Stimulated activated CD8-positive, alpha-beta memory T cell treated with anti-CD3 and anti-CD28 coated beads, Interleukin-7, amount 100 ng/mL, for 4 hours (primary cell): ENCODE data around the gene SLC5A2.

Experiments used
- DNase-seq, 2 donors: peaks; one replicate each; pipeline ENCODE4 v3.0.0-alpha.2; 2020; ENCODE audit warnings: low read depth in 2 of 2

Gene SLC5A2

DNA sequence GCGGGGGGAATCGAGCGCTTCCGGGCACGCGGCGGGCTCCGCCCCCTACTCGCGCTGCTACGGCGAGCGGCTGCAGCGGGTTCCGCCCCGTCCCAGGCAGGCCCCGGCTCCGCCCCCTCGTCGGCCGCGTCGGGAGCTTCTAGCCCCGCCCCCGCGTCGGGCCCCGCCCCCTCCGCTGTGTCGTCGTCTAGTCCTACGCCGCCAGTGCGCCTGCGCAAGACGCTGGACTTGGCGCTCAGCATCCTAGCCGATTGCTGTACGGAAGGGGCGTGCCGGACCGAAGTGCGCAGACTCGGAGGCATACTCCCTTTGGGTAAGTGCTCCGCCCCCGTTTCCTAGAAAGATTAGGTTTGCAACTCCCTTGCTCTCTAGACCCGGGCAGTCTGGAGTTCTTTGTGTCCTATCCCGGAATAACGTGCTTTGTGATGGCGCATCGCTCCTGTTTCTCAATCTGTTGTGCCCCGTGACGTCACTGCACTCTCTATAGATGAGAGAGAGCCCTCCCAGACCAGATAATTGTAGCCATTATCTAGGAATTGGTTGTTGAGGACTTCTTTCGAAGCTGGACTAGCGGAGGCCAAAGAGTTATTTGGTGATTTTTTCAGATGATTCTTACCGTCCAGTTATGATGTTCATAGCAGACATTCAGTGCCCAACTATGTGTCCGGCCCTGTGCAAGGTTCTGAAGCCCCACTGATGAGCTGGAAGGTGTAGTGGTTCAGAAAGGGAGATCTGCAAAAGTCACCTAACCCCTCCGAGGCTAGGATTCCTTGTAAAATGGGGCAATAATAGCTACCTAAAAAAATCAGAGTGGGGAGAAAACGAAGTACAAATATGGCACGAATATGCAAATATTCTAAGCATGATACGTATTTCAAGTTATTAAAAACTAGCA lies 23.0 kb upstream of the SLC5A2 start:
- peak; percentile 100 for DNase-seq

DNA sequence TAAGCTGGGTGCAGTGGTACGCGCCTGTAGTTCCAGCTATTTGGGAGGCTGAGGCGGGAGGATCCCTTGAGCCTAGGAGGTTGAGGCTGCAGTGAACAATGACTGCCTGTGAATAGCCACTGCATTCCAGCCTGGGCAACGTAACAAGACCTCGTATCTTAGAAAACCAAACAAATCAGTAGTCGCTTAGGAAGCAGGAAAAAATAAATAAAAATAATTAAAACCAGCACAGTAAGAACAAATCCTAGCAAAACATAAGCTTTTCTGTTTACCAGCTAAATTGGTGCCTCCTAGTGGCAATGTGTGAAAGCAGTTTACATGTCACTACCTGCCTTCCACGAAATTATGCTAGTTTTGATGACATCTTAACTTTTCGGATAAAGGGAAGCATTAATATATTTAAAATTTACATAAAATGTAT lies 22.3 kb upstream of the SLC5A2 start:
- DNase-seq, result no peak

DNA sequence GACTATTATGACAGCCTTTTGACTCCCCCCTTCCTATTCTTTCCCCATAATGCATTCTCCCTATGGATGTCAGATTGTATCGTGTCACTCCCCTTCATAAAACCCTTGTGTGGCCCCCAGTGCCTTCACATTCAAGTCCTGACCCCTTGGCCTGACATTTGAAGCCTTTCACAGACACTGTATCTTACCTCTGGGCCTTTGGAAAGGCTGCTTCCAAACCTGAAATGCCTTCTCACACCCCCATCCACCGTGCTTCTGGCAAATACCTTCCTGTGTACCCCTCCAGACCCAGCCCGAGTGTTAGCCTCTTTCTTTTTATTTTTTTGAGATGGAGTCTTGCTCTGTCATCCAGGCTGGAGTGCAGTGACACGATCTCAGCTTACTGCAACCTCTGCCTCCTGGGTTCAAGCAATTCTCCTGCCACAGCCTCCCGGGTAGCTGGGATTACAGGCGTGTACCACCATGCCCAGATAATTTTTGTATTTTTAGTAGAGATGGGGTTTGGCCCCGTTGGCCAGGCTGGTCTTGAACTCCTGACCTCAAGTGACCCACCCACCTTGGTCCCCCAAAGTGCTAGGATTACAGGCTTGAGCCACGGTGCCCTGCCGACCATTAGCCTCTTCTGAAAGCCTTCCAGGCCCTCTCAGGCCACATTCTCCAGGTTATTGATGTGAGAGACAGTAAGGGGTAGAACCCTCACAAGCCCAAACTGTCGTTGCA lies 21.6 kb upstream of the SLC5A2 start:
- DNase-seq, result no peak

DNA sequence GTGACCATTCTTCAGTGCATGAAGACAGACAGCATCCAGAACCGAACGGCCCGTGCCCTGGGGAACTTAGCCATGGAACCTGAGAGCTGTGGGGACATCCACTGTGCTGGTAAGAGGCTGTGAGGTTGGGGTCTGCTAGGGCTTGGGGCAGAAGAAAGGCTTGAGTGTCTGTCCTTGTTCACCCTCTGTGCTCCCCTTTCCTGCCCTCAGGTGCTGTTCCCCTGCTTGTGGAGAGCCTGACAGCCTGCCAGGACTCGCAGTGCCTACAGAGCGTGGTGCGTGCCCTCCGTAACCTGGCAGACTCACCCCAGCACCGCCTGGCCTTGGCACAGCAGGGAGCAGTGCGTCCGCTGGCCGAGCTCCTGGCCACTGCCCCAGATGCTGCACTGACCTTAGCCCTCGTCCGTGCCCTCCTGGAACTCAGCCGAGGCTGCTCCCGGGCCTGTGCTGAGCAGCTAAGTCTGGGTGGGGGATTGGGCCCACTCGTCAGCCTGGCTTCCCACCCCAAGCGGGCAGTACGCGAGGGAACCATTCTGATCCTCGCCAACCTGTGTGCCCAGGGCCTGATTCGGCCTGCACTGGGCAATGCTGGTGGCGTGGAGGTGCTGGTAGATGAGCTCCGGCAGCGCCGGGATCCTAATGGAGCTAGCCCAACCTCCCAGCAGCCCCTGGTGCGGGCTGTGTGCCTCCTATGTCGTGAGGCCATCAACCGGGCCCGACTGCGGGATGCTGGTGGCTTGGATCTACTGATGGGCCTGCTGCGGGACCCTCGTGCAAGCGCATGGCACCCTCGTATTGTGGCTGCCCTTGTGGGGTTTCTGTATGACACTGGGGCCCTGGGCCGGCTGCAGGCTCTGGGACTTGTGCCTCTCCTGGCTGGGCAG lies 20.8 kb upstream of the SLC5A2 start:
- DNase-seq, result no peak

DNA sequence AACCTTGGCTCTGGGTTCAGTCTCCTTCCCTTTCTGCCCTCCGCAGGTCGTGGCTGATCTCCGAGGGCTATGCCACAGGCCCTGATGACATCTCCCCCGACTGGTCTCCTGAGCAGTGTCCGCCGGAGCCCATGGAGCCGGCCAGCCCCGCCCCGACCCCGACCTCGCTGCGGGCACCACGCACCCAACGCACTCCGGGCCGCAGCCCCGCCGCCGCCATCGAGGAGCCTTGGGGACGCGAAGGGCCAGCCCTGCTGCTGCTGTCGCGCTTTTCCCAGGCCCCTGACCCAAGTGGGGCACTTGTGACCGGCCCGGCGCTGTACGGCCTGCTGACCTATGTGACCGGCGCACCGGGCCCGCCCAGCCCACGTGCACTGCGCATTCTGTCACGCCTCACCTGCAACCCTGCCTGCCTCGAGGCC lies 18.6 kb upstream of the SLC5A2 start:
- no peak for DNase-seq

DNA sequence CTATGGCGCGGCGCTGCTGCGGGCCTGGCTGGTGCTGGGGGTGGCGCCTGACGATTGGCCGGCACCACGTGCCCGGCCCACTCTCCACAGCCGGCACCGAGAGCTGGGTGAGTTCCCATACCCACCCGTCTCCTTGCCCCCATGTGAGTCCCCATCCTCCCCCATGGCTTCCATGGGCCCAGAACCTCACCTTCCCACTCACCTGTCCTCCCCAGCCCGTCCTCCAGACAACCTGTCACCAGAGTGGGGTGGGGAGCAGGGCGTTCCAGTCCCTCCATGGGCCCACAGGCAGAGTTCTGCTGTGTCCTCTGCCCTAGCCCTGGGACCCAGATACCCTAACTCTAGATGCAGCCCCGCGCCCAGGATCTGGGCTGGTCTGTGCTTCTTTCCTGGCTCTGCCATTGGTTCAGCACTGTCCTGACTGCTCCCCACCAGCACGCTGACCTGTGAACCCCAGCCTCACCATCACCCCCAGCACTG lies 18.1 kb upstream of the SLC5A2 start:
- DNase-seq, result no peak

DNA sequence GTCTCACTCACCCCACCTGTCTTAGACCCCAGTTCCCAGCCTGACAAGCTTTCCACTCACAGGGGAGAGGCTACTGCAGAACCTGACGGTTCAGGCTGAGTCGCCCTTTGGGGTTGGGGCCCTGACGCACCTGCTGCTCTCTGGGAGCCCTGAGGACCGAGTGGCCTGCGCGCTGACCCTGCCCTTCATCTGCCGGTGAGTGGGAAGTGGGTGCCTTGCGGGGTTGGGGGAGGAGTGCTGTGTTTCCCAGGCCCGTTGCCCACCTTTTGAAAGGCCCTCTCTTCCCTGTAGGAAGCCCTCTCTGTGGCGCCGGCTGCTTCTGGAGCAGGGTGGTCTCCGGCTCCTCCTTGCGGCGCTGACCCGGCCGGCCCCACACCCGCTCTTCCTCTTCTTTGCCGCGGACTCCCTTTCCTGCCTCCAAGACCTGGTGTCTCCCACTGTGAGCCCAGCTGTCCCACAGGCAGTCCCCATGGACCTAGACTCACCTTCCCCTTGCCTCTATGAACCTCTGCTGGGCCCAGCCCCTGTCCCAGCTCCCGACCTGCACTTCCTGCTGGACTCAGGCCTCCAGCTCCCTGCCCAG lies 17.0 kb upstream of the SLC5A2 start:
- no peak for DNase-seq

DNA sequence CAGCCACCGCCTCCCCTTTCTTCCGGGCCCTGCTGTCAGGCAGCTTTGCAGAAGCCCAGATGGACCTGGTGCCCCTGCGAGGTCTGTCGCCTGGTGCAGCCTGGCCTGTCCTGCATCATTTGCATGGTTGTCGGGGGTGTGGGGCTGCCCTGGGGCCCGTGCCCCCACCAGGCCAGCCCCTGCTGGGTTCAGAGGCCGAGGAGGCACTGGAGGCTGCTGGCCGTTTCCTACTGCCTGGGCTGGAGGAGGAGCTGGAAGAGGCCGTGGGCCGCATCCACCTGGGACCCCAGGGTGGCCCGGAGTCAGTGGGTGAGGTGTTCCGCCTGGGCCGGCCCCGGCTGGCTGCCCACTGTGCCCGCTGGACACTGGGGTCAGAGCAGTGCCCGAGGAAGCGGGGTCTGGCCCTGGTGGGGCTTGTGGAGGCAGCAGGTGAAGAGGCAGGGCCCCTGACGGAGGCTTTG lies 16.5 kb upstream of the SLC5A2 start:
- DNase-seq, result no peak

DNA sequence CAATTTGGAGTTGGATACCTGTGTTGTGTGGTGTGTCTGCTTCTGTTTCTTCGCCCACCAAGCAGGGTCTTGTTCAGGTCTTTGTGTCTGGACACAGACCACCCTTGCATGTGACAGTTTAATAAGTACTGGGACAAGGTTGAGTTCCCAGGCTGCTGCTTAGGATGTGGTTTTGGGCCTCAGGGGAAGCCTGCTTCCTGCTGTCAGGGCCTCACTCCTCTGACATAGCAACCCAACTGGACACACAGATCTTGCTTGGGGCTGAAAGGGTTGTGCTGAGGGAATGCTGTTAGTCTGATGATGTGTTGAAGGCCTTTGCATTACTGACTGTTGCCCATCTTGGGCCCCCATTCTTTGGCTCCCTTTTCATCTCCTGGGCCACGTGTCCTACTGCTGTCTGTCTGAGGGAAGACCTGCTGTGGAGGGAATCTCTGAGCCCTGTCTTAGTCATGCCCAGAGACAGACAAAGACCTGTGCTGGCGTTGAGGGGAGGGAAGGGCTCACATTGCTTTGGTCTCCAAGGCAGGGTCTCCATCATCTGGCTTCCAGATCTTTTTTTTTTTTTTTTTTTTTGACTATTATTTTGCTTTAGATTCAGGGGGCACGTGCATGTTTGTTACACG lies 15.7 kb upstream of the SLC5A2 start:
- no peak for DNase-seq

DNA sequence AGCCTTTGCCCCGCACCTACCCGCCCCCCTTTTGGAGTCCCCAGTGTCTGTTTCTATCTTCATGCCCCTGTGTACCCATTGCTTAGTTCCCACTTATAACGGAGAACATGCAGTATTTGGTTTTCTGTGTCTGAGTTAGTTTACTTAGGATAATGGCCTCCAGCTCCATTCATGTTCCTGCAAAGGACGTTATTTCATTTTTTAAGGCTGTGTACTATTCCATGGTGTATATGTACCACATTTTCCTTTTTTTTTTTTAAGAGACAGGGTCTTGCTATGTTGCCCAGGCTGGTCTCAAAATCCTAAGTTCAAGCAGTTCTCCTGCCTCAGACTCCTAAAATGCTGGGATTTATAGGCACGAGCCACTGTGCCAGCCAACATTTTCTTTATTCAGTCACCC lies 15.1 kb upstream of the SLC5A2 start:
- no peak for DNase-seq

DNA sequence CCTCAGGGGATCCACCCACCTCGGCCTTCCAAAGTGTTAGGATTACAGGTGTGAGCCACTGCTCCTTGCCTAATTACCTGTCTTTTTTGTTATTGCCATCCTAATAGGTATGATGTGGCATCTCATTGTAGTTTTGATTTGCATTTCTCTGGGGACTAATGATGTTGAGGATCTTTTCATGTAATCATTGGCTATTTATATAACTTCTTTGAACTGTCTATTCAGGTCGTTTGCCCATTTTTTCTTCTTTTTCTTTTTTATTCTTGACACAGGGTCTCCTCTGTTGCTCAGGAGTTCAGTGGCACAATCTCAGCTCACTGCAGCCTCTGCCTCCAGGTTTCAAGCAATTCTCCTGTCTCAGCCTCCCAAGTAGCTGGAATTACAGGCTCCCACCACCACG lies 12.3 kb upstream of the SLC5A2 start:
- DNase-seq, result no peak

DNA sequence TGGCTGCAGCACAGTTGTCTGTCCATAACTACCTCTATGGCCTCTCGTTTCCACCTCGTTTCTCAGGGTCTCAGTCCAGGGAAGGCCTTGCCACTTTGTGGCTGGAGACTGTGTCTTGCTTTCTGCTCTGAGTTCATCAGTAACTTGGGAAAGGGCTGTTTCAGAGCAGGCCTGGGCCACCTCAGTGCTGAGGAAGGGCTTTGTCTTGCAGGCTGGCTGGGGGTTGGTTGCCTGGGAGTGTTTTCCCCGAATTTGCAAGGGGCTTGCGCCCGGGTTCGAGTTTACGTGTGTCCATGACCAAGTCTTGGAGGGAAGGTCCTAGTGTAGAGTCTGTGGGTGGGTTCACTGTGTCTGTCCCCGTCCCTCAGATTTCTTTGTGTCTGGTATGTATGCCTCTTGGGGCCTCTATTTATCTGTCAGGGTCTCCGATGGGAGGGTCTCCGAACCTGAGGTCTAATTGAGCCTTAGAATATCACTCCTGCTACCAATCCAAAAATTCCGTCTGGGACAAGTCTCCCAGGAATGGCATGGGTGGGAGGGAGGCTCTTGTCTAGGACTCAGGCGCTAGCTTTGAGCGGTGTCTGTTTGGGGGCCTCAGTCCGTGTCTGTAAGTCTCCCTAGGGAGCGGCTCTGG lies 11.6 kb upstream of the SLC5A2 start:
- DNase-seq, result no peak

DNA sequence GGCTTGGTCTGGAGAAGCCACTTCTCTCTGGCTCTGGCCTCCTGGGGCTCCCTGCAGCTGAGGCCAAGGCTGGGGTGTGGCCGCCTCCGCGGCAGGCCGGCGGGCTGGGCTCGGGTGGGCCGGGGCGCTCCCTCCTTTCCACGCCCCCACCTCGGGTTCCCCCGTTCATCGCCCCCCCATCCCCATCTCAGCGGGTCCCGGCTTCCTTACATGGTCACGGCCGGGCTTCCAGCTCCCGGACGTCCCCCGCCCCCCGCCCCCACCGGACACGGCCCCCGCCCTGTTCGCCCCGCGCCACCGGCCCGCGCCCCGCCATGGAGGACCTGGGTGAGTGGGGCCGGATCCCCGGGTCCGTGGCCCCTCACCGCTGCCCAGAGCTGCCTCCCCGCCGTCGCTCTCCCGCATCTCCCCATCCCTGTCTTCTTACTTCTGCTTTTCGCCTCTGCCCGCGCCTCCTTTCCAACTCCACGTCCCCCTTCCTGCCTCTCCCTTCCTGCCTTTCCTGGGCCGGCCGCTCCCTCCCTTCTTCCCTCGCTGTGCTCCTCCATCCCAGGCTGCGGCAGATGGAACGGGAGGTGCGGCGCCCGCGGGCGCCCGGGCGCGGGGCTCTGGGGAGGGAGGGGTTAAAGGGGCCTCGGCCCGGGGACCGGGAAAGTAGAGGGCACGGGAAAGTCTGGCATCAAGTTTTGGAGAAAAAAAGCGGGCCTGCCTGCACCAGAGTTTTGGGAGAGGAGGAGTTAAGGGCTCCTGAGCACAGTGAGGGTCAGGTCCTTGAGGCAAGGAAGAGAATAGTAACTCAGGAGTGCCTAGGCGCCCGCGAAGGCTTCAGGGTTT lies 10.8 kb upstream of the SLC5A2 start, which contains the start of gene TGFB1I1:
TGFB1I1 (plus strand) TSS at position 278 of the 834 bp plus-strand sequence; CDS start at position 315, 37 bp downstream.
- no peak for DNase-seq

DNA sequence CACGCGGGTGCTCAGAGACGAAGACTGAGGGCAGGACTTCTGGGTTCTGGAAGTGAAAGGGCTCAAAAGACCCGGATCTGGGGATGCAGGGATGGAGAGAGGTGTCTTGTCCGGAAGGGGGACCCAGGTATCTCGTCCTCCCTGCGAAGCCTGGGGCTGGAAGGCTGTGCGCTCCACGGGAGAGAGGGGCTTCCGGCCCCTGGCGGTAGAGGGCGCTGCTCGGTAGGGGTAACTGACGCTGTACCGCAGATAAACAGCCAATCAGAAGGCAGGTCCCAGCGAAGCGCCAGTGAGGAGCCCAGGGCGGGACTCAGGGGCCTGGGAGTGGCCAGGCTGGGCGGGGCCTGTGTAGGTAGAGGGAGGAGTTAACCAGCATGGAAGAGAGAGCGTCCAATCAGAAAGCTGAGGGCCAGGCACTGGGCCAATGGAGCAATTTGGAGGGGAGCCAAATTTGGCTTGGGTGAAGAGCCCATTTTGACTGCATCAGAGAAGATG lies 10.2 kb upstream of the SLC5A2 start:
- no peak for DNase-seq

DNA sequence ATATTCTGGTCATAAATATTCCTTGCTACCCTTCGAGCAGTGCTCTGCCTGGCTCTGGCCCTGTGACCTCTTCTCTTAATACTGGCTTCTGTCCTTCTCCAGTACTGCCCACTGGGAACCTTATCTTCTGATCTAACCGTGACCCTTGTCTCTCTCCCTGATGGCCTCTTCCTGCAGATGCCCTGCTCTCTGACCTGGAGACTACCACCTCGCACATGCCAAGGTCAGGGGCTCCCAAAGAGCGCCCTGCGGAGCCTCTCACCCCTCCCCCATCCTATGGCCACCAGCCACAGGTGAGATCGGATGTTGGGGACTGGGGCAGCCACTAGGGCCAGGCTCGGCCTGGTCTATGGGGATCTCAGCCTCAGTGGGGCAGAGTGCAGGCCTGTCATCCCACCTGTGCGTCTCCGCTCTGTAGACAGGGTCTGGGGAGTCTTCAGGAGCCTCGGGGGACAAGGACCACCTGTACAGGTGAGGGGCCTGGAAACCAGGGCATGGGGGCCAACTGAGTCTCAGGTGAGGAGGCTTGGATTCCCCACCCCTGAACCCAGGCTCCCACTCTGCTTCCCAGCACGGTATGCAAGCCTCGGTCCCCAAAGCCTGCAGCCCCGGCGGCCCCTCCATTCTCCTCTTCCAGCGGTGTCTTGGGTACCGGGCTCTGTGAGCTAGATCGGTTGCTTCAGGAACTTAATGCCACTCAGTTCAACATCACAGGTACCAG lies 9.5 kb upstream of the SLC5A2 start:
- no peak for DNase-seq

DNA sequence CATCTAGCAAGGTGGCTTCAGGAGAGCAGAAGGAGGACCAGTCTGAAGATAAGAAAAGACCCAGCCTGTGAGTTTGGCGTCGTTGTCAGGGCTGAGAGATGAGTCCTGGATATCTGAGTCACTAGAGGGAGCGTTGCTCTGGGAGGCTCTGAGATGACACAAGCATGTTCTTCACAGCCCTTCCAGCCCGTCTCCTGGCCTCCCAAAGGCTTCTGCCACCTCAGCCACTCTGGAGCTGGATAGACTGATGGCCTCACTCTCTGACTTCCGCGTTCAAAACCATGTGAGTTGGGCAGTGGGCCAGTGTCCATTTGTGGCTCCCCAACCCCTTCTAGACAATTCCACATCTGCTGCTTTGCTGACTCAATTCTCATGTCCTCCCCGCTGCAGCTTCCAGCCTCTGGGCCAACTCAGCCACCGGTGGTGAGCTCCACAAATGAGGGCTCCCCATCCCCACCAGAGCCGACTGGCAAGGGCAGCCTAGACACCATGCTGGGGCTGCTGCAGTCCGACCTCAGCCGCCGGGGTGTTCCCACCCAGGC lies 8.7 kb upstream of the SLC5A2 start:
- no peak for DNase-seq

DNA sequence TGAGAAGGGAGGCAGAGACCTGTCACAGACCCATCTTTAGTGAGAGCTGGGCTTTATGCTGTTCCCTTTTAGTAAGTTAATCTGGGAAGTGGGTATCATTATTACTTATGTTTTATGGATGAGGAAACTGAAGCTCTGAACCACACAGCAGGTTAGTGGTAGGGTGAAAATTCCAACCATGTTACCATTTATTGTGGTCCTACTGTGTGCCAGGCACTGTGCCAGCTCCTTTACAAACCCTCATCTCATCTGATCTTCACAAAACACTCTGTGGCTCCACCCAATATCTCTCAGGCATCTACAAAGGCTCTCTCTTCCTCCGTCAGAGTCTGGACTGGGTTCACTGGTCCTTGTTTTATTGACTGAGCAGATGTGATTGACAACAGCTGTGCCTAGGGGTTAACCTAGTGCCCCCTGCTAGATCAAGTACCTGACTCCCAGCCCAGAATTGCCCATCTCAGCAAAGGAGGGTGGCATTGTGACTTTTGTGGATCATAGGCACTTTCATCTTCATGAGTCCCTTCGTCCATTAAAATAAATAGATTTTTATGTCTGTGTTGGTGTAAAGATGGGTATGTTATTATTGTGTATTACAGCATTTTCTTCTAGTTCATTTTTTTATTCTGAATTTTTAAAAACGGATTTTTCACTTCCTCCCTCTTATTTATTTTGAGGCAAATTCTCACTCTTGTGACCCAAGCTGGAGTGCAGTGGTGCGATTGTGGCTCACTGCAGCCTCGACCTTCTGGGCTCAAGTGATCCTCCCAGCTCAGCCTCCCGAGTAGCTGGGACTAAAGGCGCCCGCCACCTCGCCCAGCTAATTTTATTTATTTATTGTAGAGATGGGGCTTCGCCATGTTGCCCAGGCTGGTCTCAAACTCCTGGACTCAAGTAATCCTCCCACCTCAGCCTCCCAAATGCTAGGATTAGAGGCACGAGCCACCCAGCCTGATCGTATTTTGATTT lies 7.9 kb upstream of the SLC5A2 start:
- DNase-seq, result no peak
